ENCODE measurements around the gene RNASEL.
A peak's percentile ranks its signal among the peaks of the same experiment; 100 is the strongest.

RNASEL gene

GRCh38 chr1:182620924-182621585 is 32.0 kb upstream of the RNASEL start:
- peak in 1 of 2 donors; percentile 11 for DNase-seq

- DNase-seq, result no peak
Observed at GRCh38 chr1:182617734-182618351, 28.8 kb upstream of the RNASEL start.

GRCh38 chr1:182617014-182617429 is 28.0 kb upstream of the RNASEL start:
- no peak for DNase-seq

- no peak for DNase-seq
Observed at GRCh38 chr1:182616130-182617013, 27.3 kb upstream of the RNASEL start.

GRCh38 chr1:182615468-182616129 is 26.5 kb upstream of the RNASEL start:
- no peak for DNase-seq

- DNase-seq, result peak; percentile 87 to 88
Observed at GRCh38 chr1:182614796-182615454, 25.9 kb upstream of the RNASEL start.

GRCh38 chr1:182611787-182612186 is 22.7 kb upstream of the RNASEL start:
- DNase-seq, result no peak

- no peak for DNase-seq
Observed at GRCh38 chr1:182611326-182611725, 22.3 kb upstream of the RNASEL start.

- no peak for DNase-seq
Observed at GRCh38 chr1:182610606-182611194, 21.6 kb upstream of the RNASEL start.

GRCh38 chr1:182608845-182609610 is 20.0 kb upstream of the RNASEL start:
- peak in 1 of 2 donors; percentile 49 for DNase-seq

GRCh38 chr1:182608236-182608635 is 19.2 kb upstream of the RNASEL start:
- no peak for DNase-seq

GRCh38 chr1:182607566-182607965 is 18.5 kb upstream of the RNASEL start:
- no peak for DNase-seq

GRCh38 chr1:182604175-182605164 is 15.4 kb upstream of the RNASEL start, which contains the start of gene RGS16:
Gene RGS16 (minus strand): TSS chr1:182604389. CDS start chr1:182604259, 130 bp downstream.
- peak; percentile 75 to 84 for DNase-seq

- DNase-seq, result no peak
Observed at GRCh38 chr1:182603646-182604174, 14.7 kb upstream of the RNASEL start.

- no peak for DNase-seq
Observed at GRCh38 chr1:182602935-182603645, 14.0 kb upstream of the RNASEL start.

GRCh38 chr1:182601913-182602312 is 12.9 kb upstream of the RNASEL start:
- DNase-seq, result no peak

- peak; percentile 50 to 81 for DNase-seq
Observed at GRCh38 chr1:182601416-182601786, 12.3 kb upstream of the RNASEL start.

GRCh38 chr1:182600745-182601415 is 11.8 kb upstream of the RNASEL start:
- no peak for DNase-seq
